H1 (cell line): Measurements from ENCODE around the gene YPEL4. TPM values are rescaled to one million over a fixed set of nuclear protein-coding genes. Genes with fewer than 3 reads are reported as not detected.

Source experiments
- EGR1 ChIP-seq: IDR thresholded peaks from 2 replicates; pipeline ENCODE4 v1.6.1; 2011; ENCODE audit warnings: low read depth, low read length, borderline replicate concordance
- EP300 ChIP-seq, 2 experiments: IDR thresholded peaks; 1 replicate in 1 of 2; 2 replicates in 1 of 2; pipeline ENCODE4 v1.6.1; 2011 to 2012; ENCODE audit warnings: low read depth in 2 of 2, low read length in 2 of 2, mild to moderate bottlenecking in 2 of 2, borderline replicate concordance in 1 of 2, inconsistent platforms in 1 of 2, moderate library complexity in 1 of 2
- HDAC2 ChIP-seq, 2 experiments: fragments of 300-600 bp in 1 of 2; sonication (generic) in 1 of 2; IDR thresholded peaks; 2 replicates each; pipeline ENCODE4 v1.6.1; 2011 to 2012; ENCODE audit warnings: low read depth in 2 of 2, low read length in 2 of 2, mild to moderate bottlenecking in 2 of 2, moderate library complexity in 2 of 2, borderline replicate concordance in 1 of 2, inconsistent platforms in 1 of 2
- NRF1 ChIP-seq: IDR thresholded peaks from 2 replicates; pipeline ENCODE4 v1.6.1; 2011; ENCODE audit warnings: mild to moderate bottlenecking, low read depth, low read length, improper control_type of control experiment
- POLR2AphosphoS5 ChIP-seq: IDR thresholded peaks from 2 replicates; pipeline ENCODE4 v1.6.1; 2011; ENCODE audit warnings: low read depth, low read length
- RXRA ChIP-seq: IDR thresholded peaks from 2 replicates; pipeline ENCODE4 v1.6.1; 2011; ENCODE audit warnings: low read depth, mild to moderate bottlenecking, low read length, moderate library complexity; ENCODE audit not compliant: insufficient read depth
- SP4 ChIP-seq: IDR thresholded peaks from 2 replicates; pipeline ENCODE4 v1.6.1; 2012; ENCODE audit warnings: low read length, inconsistent platforms
- polyA plus RNA-seq, 7 experiments: library from polyadenylated mRNA; depleted of rRNA in 3 of 7; stranded (reverse) in 5 of 7; unstranded in 2 of 7; fragments of >200 nt in 5 of 7; fragments of 200-250 nt in 2 of 7; gene quantifications; 1 replicate in 5 of 7; 2 replicates in 1 of 7; 4 replicates in 1 of 7; pipeline versions ENCODE4 v1.2.1 to v1.2.3, GENCODE V29; 2011 to 2013; ENCODE audit warnings: missing spikeins in 2 of 7, mixed read lengths in 2 of 7
- total RNA-seq: library from RNA; stranded (reverse); fragmentation: NEBNext Ultra II Directional; extraction: Animal tissue kit (Norgen Biotek cat#: 25700); gene quantifications from 2 replicates; pipeline ENCODE4 v1.2.1, GENCODE V29; 2021
- TF ChIP-seq, protein P1 (sequence below): IDR thresholded peaks from 2 replicates; pipeline ENCODE4 v1.6.1; 2012; ENCODE audit warnings: inconsistent platforms

YPEL4 gene
- total and polyA plus RNA-seq, 2 of the 8 experiments (the other 6 are each of a cell fraction or from before 2014, with no cell fraction given), result 0.13 to 0.38 TPM

GRCh38 chr11:57638811-57639320 lies 10.8 kb downstream of the YPEL4 start (continued):
- TF ChIP-seq, protein P1, sequence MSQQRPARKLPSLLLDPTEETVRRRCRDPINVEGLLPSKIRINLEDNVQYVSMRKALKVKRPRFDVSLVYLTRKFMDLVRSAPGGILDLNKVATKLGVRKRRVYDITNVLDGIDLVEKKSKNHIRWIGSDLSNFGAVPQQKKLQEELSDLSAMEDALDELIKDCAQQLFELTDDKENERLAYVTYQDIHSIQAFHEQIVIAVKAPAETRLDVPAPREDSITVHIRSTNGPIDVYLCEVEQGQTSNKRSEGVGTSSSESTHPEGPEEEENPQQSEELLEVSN, result no peak
- TF ChIP-seq SP4, result no peak
- TF ChIP-seq HDAC2 (IDR thresholded peaks at IDR 0.05; ENCODE audit: borderline replicate concordance in 1 of 2, low read depth in 2 of 2, low read length in 2 of 2), result peak in 1 of 2 experiments; percentile 5; a peak in 1 of 4 replicates
- TF ChIP-seq EP300 (IDR thresholded peaks at IDR 0.05; ENCODE audit: borderline replicate concordance in 1 of 2, low read depth in 2 of 2, low read length in 2 of 2), result no peak
- peak; percentile 98 for TF ChIP-seq POLR2AphosphoS5
- no peak for TF ChIP-seq EGR1
- TF ChIP-seq RXRA, result no peak
- no peak for TF ChIP-seq NRF1
- TF ChIP-seq, all 59 proteins: peak for 6
